Chondrocyte (in vitro differentiated cells): ENCODE data around the gene IFNAR1. TPM values are rescaled to one million over a fixed set of nuclear protein-coding genes. Genes with fewer than 3 reads are reported as not detected.
"Not testable (repeated sequence)": the region's sequence is repeated elsewhere in the genome, so short reads cannot be mapped to it uniquely, and the experiment has no call there.

ENCODE experiments used
- DNase-seq: peaks from one replicate; pipeline ENCODE4 v3.0.0; 2021; ENCODE audit warnings: mixed read lengths, low spot score
- H3K27ac Mint-ChIP-seq: one replicate; pipeline ENCODE4 v1.8.0; 2021; ENCODE audit warnings: mild to moderate bottlenecking, moderate library complexity, mixed read lengths; ENCODE audit not compliant: unreplicated experiment
- H3K27me3 Mint-ChIP-seq: 2 replicates; pipeline ENCODE4 v1.8.0; 2021; ENCODE audit warnings: low read depth, mixed read lengths
- H3K36me3 Mint-ChIP-seq: 2 replicates; pipeline ENCODE4 v1.8.0; 2021; ENCODE audit warnings: low read depth, mixed read lengths
- H3K4me1 Mint-ChIP-seq: 2 replicates; pipeline ENCODE4 v1.8.0; 2021; ENCODE audit warnings: low read depth, mild to moderate bottlenecking, mixed read lengths
- H3K4me3 Mint-ChIP-seq: one replicate; pipeline ENCODE4 v1.8.0; 2021; ENCODE audit warnings: mild to moderate bottlenecking, moderate library complexity, mixed read lengths; ENCODE audit not compliant: unreplicated experiment
- H3K9me3 Mint-ChIP-seq: 2 replicates; pipeline ENCODE4 v1.8.0; 2021; ENCODE audit warnings: low read depth, mixed read lengths
- total RNA-seq: library from RNA; stranded (reverse); gene quantifications from 3 replicates; pipeline ENCODE4 v1.2.1, GENCODE V29; 2021
- TF ChIP-seq, protein P1 (sequence below): fragments of 200-600 bp; sonication (generic); IDR thresholded peaks from 2 replicates; pipeline ENCODE4 v1.5.0; 2021; ENCODE audit warnings: antibody characterized with exemption, mild to moderate bottlenecking, moderate library complexity

Gene IFNAR1
- total RNA-seq, 1 donor from 2014 or later = 47.7 TPM

GRCh38 chr21:33317786-33318486 is 6.8 kb upstream of the IFNAR1 start:
- Mint-ChIP-seq H3K4me3 (no peak overlapping the region), H3K36me3 (peaks cover 3% of the 10 kb centered on the region), H3K4me1 (peaks cover 3% of the 10 kb centered on the region), H3K27ac (no peak overlapping the region), H3K9me3 (peaks cover 7% of the 10 kb centered on the region), H3K27me3 (peaks cover 11% of the 10 kb centered on the region)
- DNase-seq = no peak
- TF ChIP-seq, protein P1, sequence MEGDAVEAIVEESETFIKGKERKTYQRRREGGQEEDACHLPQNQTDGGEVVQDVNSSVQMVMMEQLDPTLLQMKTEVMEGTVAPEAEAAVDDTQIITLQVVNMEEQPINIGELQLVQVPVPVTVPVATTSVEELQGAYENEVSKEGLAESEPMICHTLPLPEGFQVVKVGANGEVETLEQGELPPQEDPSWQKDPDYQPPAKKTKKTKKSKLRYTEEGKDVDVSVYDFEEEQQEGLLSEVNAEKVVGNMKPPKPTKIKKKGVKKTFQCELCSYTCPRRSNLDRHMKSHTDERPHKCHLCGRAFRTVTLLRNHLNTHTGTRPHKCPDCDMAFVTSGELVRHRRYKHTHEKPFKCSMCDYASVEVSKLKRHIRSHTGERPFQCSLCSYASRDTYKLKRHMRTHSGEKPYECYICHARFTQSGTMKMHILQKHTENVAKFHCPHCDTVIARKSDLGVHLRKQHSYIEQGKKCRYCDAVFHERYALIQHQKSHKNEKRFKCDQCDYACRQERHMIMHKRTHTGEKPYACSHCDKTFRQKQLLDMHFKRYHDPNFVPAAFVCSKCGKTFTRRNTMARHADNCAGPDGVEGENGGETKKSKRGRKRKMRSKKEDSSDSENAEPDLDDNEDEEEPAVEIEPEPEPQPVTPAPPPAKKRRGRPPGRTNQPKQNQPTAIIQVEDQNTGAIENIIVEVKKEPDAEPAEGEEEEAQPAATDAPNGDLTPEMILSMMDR = no peak

GRCh38 chr21:33321005-33321404 is 3.8 kb upstream of the IFNAR1 start:
- H3K4me1 Mint-ChIP-seq, H3K27me3 Mint-ChIP-seq, H3K9me3 Mint-ChIP-seq, H3K36me3 Mint-ChIP-seq, H3K4me3 Mint-ChIP-seq, H3K27ac Mint-ChIP-seq, DNase-seq: not testable (repeated sequence)

- not testable (repeated sequence) for H3K36me3 Mint-ChIP-seq, H3K27me3 Mint-ChIP-seq, H3K9me3 Mint-ChIP-seq, H3K4me3 Mint-ChIP-seq, DNase-seq, H3K27ac Mint-ChIP-seq
- peaks cover 23% of the 10 kb centered on the region for H3K4me1 Mint-ChIP-seq
These were observed 1.2 kb upstream of the IFNAR1 start for GRCh38 chr21:33323610-33324009.

DNA sequence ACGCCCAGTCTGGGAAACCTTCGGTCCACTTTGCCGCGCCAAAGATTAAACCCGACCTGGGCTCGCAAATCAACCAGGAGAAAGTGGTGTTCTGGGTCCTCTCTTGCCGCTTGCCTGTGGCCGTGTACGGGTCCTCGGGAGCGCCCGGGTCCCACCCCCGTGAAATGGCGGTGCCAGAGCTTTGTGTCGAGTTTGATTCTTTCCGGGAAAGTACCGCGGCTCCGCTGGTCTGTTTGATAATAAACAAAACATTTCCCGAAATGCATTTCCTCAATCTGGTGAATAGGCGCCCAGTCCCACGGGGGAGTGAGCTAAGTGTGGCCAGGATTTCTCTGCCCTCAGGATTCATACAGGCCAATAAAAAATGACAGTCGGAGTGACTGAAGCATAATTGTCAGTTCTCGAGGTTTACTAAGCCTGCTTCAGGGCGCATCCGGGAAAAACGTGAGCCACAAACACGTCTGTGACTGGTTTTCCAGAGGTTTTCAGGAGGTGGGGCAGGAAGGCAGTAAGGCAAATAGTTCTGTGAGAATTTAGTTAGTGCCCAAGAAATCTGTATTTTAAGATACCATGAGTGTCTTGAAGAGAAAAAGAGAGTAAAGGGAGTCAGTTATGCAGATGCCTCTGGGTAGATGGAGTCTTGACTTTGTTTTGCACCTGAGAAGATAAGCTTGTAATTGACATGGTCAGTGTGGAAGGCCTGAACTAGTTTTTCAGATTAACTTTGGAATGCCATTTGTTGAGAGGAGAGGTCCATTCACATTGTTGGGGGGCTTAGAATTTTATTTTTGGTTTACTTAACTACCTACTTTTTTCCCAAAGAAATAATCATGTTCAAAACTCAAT is 675 bp downstream of the IFNAR1 start:
- no peak overlapping the region for H3K27ac Mint-ChIP-seq
- H3K9me3 Mint-ChIP-seq = no peaks in the 10 kb centered on the region
- no peaks in the 10 kb centered on the region for H3K27me3 Mint-ChIP-seq
- H3K4me3 Mint-ChIP-seq = no peak overlapping the region
- peaks cover under 1% of the 10 kb centered on the region for H3K36me3 Mint-ChIP-seq
- DNase-seq = no peak
- TF ChIP-seq, protein P1 = no peak
- peaks cover 23% of the 10 kb centered on the region for H3K4me1 Mint-ChIP-seq

DNA sequence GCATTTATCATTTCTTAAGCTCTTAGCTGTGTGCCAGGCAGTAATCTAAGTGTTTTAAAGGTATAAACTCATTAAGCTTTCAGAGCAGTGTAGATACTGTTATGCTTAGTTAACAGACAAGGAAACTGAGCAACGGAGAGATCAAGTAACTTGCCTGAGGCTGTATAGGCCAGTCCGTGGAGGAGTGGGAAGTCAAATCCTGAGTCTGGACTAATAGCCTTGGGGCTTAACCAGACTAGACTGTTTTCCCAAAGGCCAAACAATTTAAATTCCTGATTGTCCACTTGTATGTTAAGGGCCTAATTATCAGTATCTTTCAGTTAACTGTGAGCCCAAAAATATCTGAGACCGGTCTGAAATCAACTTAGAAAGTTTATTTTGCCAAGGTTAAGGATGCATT is 2.6 kb downstream of the IFNAR1 start:
- H3K27me3 Mint-ChIP-seq = no peaks in the 10 kb centered on the region
- H3K36me3 Mint-ChIP-seq = peaks cover 5% of the 10 kb centered on the region
- H3K27ac Mint-ChIP-seq = no peak overlapping the region
- peaks cover 3% of the 10 kb centered on the region for H3K9me3 Mint-ChIP-seq
- peaks cover 23% of the 10 kb centered on the region for H3K4me1 Mint-ChIP-seq
- no peak overlapping the region for H3K4me3 Mint-ChIP-seq
- TF ChIP-seq, protein P1 = no peak
- no peak for DNase-seq

DNA sequence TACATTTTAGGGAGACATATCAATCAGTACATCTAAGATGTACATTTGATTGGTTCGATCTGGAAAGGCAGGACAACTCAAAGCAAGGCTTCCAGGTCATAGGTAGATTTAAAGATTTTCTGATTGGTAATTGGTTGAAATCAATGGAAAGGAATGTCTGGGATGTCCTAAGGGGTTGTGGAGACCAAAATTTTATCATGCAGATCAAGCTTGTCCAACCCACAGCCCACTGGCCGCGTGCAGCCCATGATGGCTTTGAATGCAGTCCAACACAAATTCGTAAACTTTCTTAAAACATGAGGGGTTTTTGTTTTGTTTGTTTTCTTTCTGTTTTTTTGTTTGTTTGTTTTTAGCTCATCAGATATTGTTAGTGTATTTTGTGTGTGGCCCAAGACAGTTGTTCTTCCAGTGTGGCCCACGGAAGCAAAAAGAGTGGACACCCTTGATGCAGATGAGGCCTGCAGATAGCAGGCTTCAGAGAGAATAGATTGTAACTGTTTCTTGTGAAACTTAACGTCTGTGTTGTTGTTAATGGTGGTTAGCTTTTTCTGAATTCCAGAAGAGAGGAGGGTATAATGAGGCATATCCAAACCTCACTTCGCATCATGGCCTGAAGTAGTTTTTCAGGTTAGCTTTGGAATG is 3.1 kb downstream of the IFNAR1 start:
- Mint-ChIP-seq H3K4me3 (no peak overlapping the region), H3K27me3 (no peaks in the 10 kb centered on the region), H3K9me3 (peaks cover 8% of the 10 kb centered on the region), H3K36me3 (peaks cover 8% of the 10 kb centered on the region), H3K27ac (no peak overlapping the region), H3K4me1 (peaks cover 23% of the 10 kb centered on the region)
- DNase-seq = no peak
- TF ChIP-seq, protein P1 = no peak
